Body of pancreas (tissue), 4 donors: ENCODE data around the gene DRC1. TPM values are rescaled to one million over a fixed set of nuclear protein-coding genes. Genes with fewer than 3 reads are reported as not detected.

Experiments
- ATAC-seq: fragments of 150-250 bp; one replicate; pipeline ENCODE4 v1.9.1; 2016
- DNase-seq, 4 donors: peaks; one replicate each; pipeline ENCODE4 v3.0.0-alpha.2; 2019
- H3K27ac ChIP-seq, 4 donors: fragments of 200-600 bp; sonication (generic); 1 replicate in 3 of 4; 2 replicates in 1 of 4; pipeline versions ENCODE4 v1.5.1 to v1.6.1; 2016 to 2019; ENCODE audit warnings: mild to moderate bottlenecking in 1 of 4, mixed read lengths in 1 of 4, moderate library complexity in 1 of 4
- H3K27me3 ChIP-seq, 2 donors: fragments of 200-600 bp; sonication (generic); one replicate each; pipeline ENCODE4 v1.6.0; 2016; ENCODE audit warnings: mild to moderate bottlenecking in 1 of 2
- H3K36me3 ChIP-seq, 2 donors: fragments of 200-600 bp; sonication (generic); replicated peaks in 1 of 2; 2 replicates each; pipeline ENCODE4 v1.5.1; 2016; ENCODE audit warnings: low read depth in 2 of 2; ENCODE audit not compliant: insufficient read depth in 1 of 2
- H3K4me1 ChIP-seq: fragments of 200-600 bp; sonication (generic); one replicate; pipeline ENCODE4 v1.6.0; 2016
- H3K4me3 ChIP-seq, 2 donors: fragments of 200-600 bp; sonication (generic); 1 replicate in 1 of 2; 2 replicates in 1 of 2; pipeline ENCODE4 v1.5.1; 2016 to 2019
- H3K9me3 ChIP-seq, 3 donors: fragments of 200-600 bp; sonication (generic); 1 replicate in 2 of 3; 2 replicates in 1 of 3; pipeline ENCODE4 v1.5.1; 2016
- POLR2A ChIP-seq, 3 donors: fragments of 450-650 bp; IDR thresholded peaks; one replicate each; pipeline ENCODE4 v1.6.1; 2016; ENCODE audit warnings: antibody characterized with exemption in 3 of 3, mild to moderate bottlenecking in 2 of 3
- WGBS, 2 donors: methylation state at CpG; one replicate each; pipeline ENCODE4 v1.1.5; 2017; 5-methylcytosine and 5-hydroxymethylcytosine counted together
- intact Hi-C: fragments of 100-400 bp; cut with DNase I; formaldehyde crosslinking; loops from one replicate; pipeline ENCODE4 v1.15.1; 2023
- total RNA-seq, 2 donors: library from RNA; depleted of rRNA; stranded (reverse); fragments of >200 nt; gene quantifications; one replicate each; pipeline ENCODE4 v1.1.0, GENCODE V29; 2016
- TF ChIP-seq, protein P1 (sequence below), 7 experiments: fragments of 450-650 bp in 4 of 7; fragments of 200-600 bp in 3 of 7; sonication (generic) in 3 of 7; IDR thresholded peaks; one replicate each; pipeline ENCODE4 v1.5.1; 2016 to 2019; ENCODE audit warnings: antibody characterized with exemption in 7 of 7

Gene DRC1
- total RNA-seq, 2 donors from 2014 or later, result not detected

DNA sequence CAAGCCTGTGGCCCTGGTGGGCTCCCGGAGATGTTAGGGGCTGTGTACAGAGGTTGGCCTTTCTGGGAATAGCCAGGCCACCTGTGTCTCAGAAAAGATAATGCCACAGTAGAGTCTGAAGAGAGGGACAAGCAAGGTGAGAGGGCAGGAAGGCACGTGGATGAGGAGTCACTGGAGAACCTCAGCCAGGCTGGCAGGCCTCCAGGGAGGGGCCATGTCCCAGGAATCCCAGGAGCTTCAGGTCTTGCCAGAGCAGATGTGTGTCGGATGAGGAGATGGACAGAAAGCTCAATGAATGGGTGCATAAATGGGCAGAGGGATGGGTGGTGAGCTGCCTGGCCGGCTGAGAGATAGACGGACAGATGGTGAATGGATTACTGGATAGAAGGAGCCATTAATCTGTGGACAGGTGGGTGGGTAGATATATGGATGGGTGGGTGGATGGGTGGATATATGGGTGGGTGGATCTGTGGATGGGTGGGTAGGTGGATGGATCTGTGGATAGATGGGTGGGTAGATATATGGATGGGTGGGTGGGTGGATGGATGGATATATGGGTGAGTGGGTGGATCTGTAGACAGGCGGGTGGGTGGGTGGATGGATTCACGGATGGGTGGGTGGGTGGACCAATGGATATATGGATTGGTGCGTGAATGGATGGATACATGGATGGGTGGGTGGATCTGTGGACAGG is 84.2 kb downstream of the DRC1 start:
- ATAC-seq (no peak), DNase-seq (no peak)
- intact Hi-C loops, result no loop called here
- TF ChIP-seq, protein P1, sequence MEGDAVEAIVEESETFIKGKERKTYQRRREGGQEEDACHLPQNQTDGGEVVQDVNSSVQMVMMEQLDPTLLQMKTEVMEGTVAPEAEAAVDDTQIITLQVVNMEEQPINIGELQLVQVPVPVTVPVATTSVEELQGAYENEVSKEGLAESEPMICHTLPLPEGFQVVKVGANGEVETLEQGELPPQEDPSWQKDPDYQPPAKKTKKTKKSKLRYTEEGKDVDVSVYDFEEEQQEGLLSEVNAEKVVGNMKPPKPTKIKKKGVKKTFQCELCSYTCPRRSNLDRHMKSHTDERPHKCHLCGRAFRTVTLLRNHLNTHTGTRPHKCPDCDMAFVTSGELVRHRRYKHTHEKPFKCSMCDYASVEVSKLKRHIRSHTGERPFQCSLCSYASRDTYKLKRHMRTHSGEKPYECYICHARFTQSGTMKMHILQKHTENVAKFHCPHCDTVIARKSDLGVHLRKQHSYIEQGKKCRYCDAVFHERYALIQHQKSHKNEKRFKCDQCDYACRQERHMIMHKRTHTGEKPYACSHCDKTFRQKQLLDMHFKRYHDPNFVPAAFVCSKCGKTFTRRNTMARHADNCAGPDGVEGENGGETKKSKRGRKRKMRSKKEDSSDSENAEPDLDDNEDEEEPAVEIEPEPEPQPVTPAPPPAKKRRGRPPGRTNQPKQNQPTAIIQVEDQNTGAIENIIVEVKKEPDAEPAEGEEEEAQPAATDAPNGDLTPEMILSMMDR (IDR thresholded peaks at IDR 0.05), result no peak
- no peak for TF ChIP-seq POLR2A (IDR thresholded peaks at IDR 0.05)
- Histone ChIP-seq H3K27ac (no peak overlapping the region), H3K4me3 (no peak overlapping the region), H3K36me3 (no peaks in the 10 kb centered on the region), H3K27me3 (no peaks in the 10 kb centered on the region), H3K4me1 (peaks cover 19% of the 10 kb centered on the region), H3K9me3 (no peaks in the 10 kb centered on the region)
- 85 to 89% methylated on average over 8 of the region's 8 CpGs for WGBS, 2 donors

GRCh38 chr2:26486789-26487188 is 85.1 kb downstream of the DRC1 start:
- no peaks in the 10 kb centered on the region for H3K27me3 ChIP-seq
- H3K27ac ChIP-seq, result no peak overlapping the region
- H3K9me3 ChIP-seq, result no peaks in the 10 kb centered on the region
- no peak overlapping the region for H3K4me3 ChIP-seq
- no peak for DNase-seq
- no peaks in the 10 kb centered on the region for H3K36me3 ChIP-seq
- peaks cover 28% of the 10 kb centered on the region for H3K4me1 ChIP-seq
- no peak for ATAC-seq
- WGBS, 2 donors, result 87 to 100% methylated on average over 3 of the region's 3 CpGs
- intact Hi-C loops, result no loop called here
- TF ChIP-seq, protein P1 (IDR thresholded peaks at IDR 0.05), result no peak
- no peak for TF ChIP-seq POLR2A (IDR thresholded peaks at IDR 0.05)

DNA sequence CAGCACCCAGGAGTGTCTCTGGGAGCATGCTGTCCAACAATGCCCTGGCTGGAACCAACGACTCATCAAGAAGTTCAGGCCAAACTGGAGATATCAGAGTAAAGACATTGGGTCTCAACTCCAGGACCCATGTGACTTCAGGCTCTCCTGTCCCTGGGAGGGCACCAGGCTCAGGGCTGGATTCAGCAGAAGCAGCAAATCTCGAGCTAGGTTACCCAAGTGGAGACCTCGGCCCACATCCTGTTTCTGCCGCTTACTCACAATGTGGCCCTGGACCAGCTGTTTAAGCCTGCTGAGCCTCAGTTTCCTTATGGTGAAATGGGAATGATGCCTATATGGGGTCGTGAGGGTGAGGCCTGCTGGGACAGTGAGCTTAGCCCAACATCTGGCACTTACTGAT is 85.5 kb downstream of the DRC1 start:
- DNase-seq, result no peak
- Histone ChIP-seq H3K4me3 (no peak overlapping the region), H3K27me3 (no peaks in the 10 kb centered on the region), H3K4me1 (peaks cover 31% of the 10 kb centered on the region), H3K27ac (no peak overlapping the region), H3K36me3 (no peaks in the 10 kb centered on the region), H3K9me3 (no peaks in the 10 kb centered on the region)
- WGBS, 2 donors, result 40 to 72% methylated on average over 1 to 5 of the region's 5 CpGs
- no peak for ATAC-seq
- TF ChIP-seq, protein P1 (IDR thresholded peaks at IDR 0.05), result no peak
- no peak for TF ChIP-seq POLR2A (IDR thresholded peaks at IDR 0.05)
- intact Hi-C loops, result no loop called here

DNA sequence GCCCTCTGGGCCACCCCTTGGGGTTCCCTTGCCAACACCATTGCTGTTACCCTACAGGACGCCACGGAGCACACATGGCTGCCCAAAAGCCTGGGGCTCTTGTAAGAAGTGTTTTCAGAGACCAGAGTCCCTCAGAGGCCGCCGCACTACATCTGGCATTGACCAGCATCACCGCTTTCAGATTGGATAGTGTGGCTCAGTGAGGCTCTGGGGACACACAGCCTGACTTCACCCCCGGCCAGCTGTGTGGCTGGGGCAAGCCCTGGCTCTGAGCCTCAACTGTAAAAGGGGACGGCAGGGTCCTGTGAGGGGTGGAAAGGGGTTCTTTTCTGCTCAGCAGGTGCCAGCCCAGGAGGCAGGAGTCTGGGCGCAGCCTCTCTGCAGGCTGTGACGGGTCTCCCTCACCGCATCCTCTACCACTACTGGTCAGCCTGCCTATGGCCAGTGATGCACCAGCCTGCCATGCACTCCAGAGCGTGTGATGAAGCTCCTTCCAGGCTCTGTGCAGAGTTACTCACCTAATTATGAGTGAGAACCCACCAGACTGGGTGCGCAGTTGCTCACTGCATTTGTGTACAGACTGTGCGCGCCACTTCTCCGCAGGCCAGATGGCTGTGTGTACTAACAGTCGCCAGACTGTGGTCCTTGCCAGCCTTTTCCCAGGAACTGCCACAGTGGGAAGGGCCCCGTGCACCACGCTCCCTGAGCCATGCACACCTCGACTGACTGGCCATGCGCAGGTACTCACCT is 86.9 kb downstream of the DRC1 start:
- Histone ChIP-seq H3K36me3 (no peaks in the 10 kb centered on the region), H3K9me3 (no peaks in the 10 kb centered on the region), H3K27ac (no peak overlapping the region), H3K4me1 (peaks cover 25% of the 10 kb centered on the region), H3K27me3 (no peaks in the 10 kb centered on the region), H3K4me3 (no peak overlapping the region)
- TF ChIP-seq, protein P1 (IDR thresholded peaks at IDR 0.05), result no peak
- no peak for TF ChIP-seq POLR2A (IDR thresholded peaks at IDR 0.05)
- ATAC-seq (no peak), DNase-seq (no peak)
- intact Hi-C loops, result no loop called here
- WGBS, 2 donors, result 88 to 100% methylated on average over 3 to 20 of the region's 20 CpGs
